H9 (cell line): ENCODE results near the gene F10. TPM values are rescaled to one million over a fixed set of nuclear protein-coding genes. Genes with fewer than 3 reads are reported as not detected.

Source experiments
- DNase-seq: peaks from one replicate; pipeline ENCODE4 v3.0.0-alpha.2; 2017
- H2AFZ ChIP-seq: one replicate; pipeline ENCODE4 v1.6.1; 2013; ENCODE audit warnings: mild to moderate bottlenecking, low read length, control low read depth, moderate library complexity
- H2AK5ac ChIP-seq: 2 replicates; pipeline ENCODE4 v1.6.1; 2013; ENCODE audit warnings: low read length, control low read depth, mixed read lengths; ENCODE audit not compliant: insufficient read length
- H2BK120ac ChIP-seq: one replicate; pipeline ENCODE4 v1.6.1; 2013; ENCODE audit warnings: low read depth, mild to moderate bottlenecking, low read length, control low read depth, inconsistent platforms; ENCODE audit not compliant: poor library complexity, severe bottlenecking
- H2BK12ac ChIP-seq: 2 replicates; pipeline ENCODE4 v1.6.1; 2013; ENCODE audit warnings: low read length, control low read depth, mixed read lengths, low read depth; ENCODE audit not compliant: insufficient read length
- H2BK15ac ChIP-seq: 2 replicates; pipeline ENCODE4 v1.6.1; 2013; ENCODE audit warnings: low read depth, low read length, control low read depth
- H2BK20ac ChIP-seq: one replicate; pipeline ENCODE4 v1.6.1; 2013; ENCODE audit warnings: low read depth, mild to moderate bottlenecking, low read length, control low read depth, inconsistent platforms; ENCODE audit not compliant: poor library complexity, severe bottlenecking
- H2BK5ac ChIP-seq: 2 replicates; pipeline ENCODE4 v1.6.1; 2013; ENCODE audit warnings: low read length, control low read depth, mixed read lengths; ENCODE audit not compliant: insufficient read length
- H3K14ac ChIP-seq: 2 replicates; pipeline ENCODE4 v1.6.1; 2013; ENCODE audit warnings: low read length, control low read depth; ENCODE audit not compliant: insufficient read depth
- H3K18ac ChIP-seq: 2 replicates; pipeline ENCODE4 v1.6.1; 2013; ENCODE audit warnings: low read depth, mild to moderate bottlenecking, mixed read lengths, low read length, control low read depth; ENCODE audit not compliant: insufficient read length
- H3K23ac ChIP-seq: 2 replicates; pipeline ENCODE4 v1.6.1; 2013; ENCODE audit warnings: low read length, control low read depth, mixed read lengths, low read depth; ENCODE audit not compliant: insufficient read length
- H3K23me2 ChIP-seq: 2 replicates; pipeline ENCODE4 v1.6.1; 2013; ENCODE audit warnings: low read depth, mild to moderate bottlenecking, mixed read lengths, low read length, control low read depth; ENCODE audit not compliant: insufficient read length, poor library complexity, severe bottlenecking
- H3K27ac ChIP-seq: 2 replicates; pipeline ENCODE4 v1.5.1; 2013; ENCODE audit warnings: low read length, control low read depth, mixed read lengths, low read depth; ENCODE audit not compliant: insufficient read length
- H3K27me3 ChIP-seq: 2 replicates; pipeline ENCODE4 v1.6.1; 2013; ENCODE audit warnings: low read length, control low read depth, inconsistent platforms; ENCODE audit not compliant: insufficient read depth
- H3K4ac ChIP-seq: 2 replicates; pipeline ENCODE4 v1.6.1; 2013; ENCODE audit warnings: low read depth, mild to moderate bottlenecking, control low read depth, inconsistent platforms, low read length, moderate library complexity
- H3K4me1 ChIP-seq: 2 replicates; pipeline ENCODE4 v1.6.1; 2013; ENCODE audit warnings: low read length, control low read depth, inconsistent platforms; ENCODE audit not compliant: insufficient read depth
- H3K4me2 ChIP-seq: 2 replicates; pipeline ENCODE4 v1.6.1; 2013; ENCODE audit warnings: low read length, control low read depth, mixed read lengths; ENCODE audit not compliant: insufficient read length, insufficient read depth
- H3K56ac ChIP-seq: 2 replicates; pipeline ENCODE4 v1.6.1; 2013; ENCODE audit warnings: low read depth, mild to moderate bottlenecking, mixed read lengths, low read length, control low read depth; ENCODE audit not compliant: insufficient read length
- H3K79me1 ChIP-seq: 2 replicates; pipeline ENCODE4 v1.6.1; 2013; ENCODE audit warnings: low read depth, mild to moderate bottlenecking, moderate library complexity, low read length, control low read depth, inconsistent platforms; ENCODE audit not compliant: insufficient read depth, poor library complexity, severe bottlenecking
- H3K79me2 ChIP-seq: 2 replicates; pipeline ENCODE4 v1.6.1; 2013; ENCODE audit warnings: low read length, control low read depth, inconsistent platforms; ENCODE audit not compliant: insufficient read depth
- H3K9ac ChIP-seq: 2 replicates; pipeline ENCODE4 v1.6.1; 2013; ENCODE audit warnings: low read length, control low read depth, mixed read lengths; ENCODE audit not compliant: insufficient read length; ENCODE audit errors: extremely low read depth
- H3K9me3 ChIP-seq: one replicate; pipeline ENCODE4 v1.6.1; 2013; ENCODE audit warnings: low read depth, low read length, inconsistent platforms; ENCODE audit not compliant: control insufficient read depth
- H3T11ph ChIP-seq: one replicate; pipeline ENCODE4 v1.6.1; 2013; ENCODE audit warnings: mild to moderate bottlenecking, low read length, control low read depth, inconsistent platforms
- H4K20me1 ChIP-seq: one replicate; pipeline ENCODE4 v1.6.1; 2013; ENCODE audit not compliant: control insufficient read depth, insufficient read length, insufficient read depth
- H4K5ac ChIP-seq: 2 replicates; pipeline ENCODE4 v1.6.1; 2013; ENCODE audit warnings: low read depth, mild to moderate bottlenecking, mixed read lengths, low read length, control low read depth; ENCODE audit not compliant: insufficient read length
- H4K8ac ChIP-seq: replicated peaks from 2 replicates; pipeline ENCODE4 v1.6.1; 2013; ENCODE audit warnings: low read length, control low read depth, mixed read lengths, low read depth; ENCODE audit not compliant: insufficient read length
- H4K91ac ChIP-seq: 2 replicates; pipeline ENCODE4 v1.6.1; 2013; ENCODE audit warnings: low read depth, mild to moderate bottlenecking, moderate library complexity, mixed read lengths, low read length, control low read depth; ENCODE audit not compliant: insufficient read length
- H3K27ac Mint-ChIP-seq, 3 experiments: 2 replicates in 2 of 3; 3 replicates in 1 of 3; pipeline ENCODE4 v1.8.0; 2020 to 2021; ENCODE audit warnings: mixed read lengths in 3 of 3, mild to moderate bottlenecking in 1 of 3, moderate library complexity in 1 of 3
- H3K27me3 Mint-ChIP-seq: 2 replicates; pipeline ENCODE4 v1.8.0; 2021; ENCODE audit warnings: low read depth, mild to moderate bottlenecking, moderate library complexity, mixed read lengths
- H3K36me3 Mint-ChIP-seq, 3 experiments: 2 replicates in 2 of 3; 3 replicates in 1 of 3; pipeline ENCODE4 v1.8.0; 2020 to 2021; ENCODE audit warnings: low read depth in 3 of 3, mixed read lengths in 3 of 3; ENCODE audit not compliant: insufficient read depth in 1 of 3
- H3K4me1 Mint-ChIP-seq, 2 experiments: 2 replicates each; pipeline ENCODE4 v1.8.0; 2020; ENCODE audit warnings: mixed read lengths in 2 of 2
- H3K4me3 Mint-ChIP-seq, 2 experiments: 2 replicates in 1 of 2; 3 replicates in 1 of 2; pipeline ENCODE4 v1.8.0; 2020 to 2021; ENCODE audit warnings: mild to moderate bottlenecking in 2 of 2, mixed read lengths in 2 of 2, moderate library complexity in 1 of 2
- H3K9me3 Mint-ChIP-seq, 2 experiments: 2 replicates in 1 of 2; 3 replicates in 1 of 2; pipeline ENCODE4 v1.8.0; 2020; ENCODE audit warnings: mild to moderate bottlenecking in 2 of 2, mixed read lengths in 2 of 2, moderate library complexity in 1 of 2
- WGBS: extraction: QIAGEN DNeasy Blood & Tissue Kit; methylation state at CpG from one replicate; pipeline ENCODE4 v1.1.7; 2013; ENCODE audit warnings: missing lambda C conversion rate, low lambda C conversion rate, mixed read lengths; ENCODE audit not compliant: insufficient read length; ENCODE audit errors: extremely low coverage; 5-methylcytosine and 5-hydroxymethylcytosine counted together
- total RNA-seq: library from RNA; stranded (reverse); gene quantifications from 2 replicates; pipeline ENCODE4 v1.2.1, GENCODE V29; 2021
- TF ChIP-seq, protein P1 (sequence below): fragments of 200-600 bp; sonication (generic); conservative IDR thresholded peaks from 3 replicates; pipeline ENCODE4 v1.8.0; 2021; ENCODE audit warnings: antibody characterized with exemption, mild to moderate bottlenecking

F10 gene
- total RNA-seq, 1 experiment from 2014 or later, result 1.7 TPM

DNA sequence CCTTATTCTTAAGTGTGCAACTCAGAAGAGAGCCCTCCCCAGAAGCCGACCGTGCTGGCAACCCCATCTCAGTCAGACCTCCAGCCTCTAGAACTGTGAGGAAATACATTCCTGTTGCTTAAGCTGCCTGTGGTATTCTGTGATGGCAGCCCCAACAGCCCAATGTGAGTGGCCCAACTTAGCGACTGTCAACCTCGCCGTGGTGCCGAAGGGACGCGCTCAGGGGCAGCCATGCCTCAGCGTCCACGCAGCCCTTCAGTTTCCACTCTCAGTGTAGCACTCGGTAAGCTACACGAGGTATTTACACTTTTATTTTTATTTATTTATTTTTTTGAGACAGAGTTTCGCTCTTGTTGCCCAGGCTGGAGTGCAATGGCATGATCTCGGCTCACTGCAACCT is 54.2 kb downstream of the F10 start:
- Mint-ChIP-seq H3K27me3 (no peaks in the 10 kb centered on the region), H3K27ac (no peak overlapping the region), H3K4me1 (peaks cover 18 to 28% of the 10 kb centered on the region in 2 experiments), H3K9me3 (no peaks in the 10 kb centered on the region), H3K4me3 (no peak overlapping the region), H3K36me3 (peaks cover 29 to 82% (median 77%) of the 10 kb centered on the region in 3 experiments)
- H3K18ac ChIP-seq, result no peak overlapping the region
- no peaks in the 10 kb centered on the region for H3K9me3 ChIP-seq
- H2AFZ ChIP-seq, result no peak overlapping the region
- no peak overlapping the region for H3K27ac ChIP-seq
- no peak overlapping the region for H3K4ac ChIP-seq
- no peaks in the 10 kb centered on the region for H3K23me2 ChIP-seq
- no CpG with 5 or more reads among the region's 14 CpGs for WGBS
- H3K4me2 ChIP-seq, result no peak overlapping the region
- H2BK12ac ChIP-seq, result no peak overlapping the region
- H2BK120ac ChIP-seq, result no peak overlapping the region
- no peak overlapping the region for H2BK15ac ChIP-seq
- no peak overlapping the region for H3T11ph ChIP-seq
- TF ChIP-seq, protein P1, sequence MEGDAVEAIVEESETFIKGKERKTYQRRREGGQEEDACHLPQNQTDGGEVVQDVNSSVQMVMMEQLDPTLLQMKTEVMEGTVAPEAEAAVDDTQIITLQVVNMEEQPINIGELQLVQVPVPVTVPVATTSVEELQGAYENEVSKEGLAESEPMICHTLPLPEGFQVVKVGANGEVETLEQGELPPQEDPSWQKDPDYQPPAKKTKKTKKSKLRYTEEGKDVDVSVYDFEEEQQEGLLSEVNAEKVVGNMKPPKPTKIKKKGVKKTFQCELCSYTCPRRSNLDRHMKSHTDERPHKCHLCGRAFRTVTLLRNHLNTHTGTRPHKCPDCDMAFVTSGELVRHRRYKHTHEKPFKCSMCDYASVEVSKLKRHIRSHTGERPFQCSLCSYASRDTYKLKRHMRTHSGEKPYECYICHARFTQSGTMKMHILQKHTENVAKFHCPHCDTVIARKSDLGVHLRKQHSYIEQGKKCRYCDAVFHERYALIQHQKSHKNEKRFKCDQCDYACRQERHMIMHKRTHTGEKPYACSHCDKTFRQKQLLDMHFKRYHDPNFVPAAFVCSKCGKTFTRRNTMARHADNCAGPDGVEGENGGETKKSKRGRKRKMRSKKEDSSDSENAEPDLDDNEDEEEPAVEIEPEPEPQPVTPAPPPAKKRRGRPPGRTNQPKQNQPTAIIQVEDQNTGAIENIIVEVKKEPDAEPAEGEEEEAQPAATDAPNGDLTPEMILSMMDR, result no peak
- H2BK20ac ChIP-seq, result no peak overlapping the region
- no peak overlapping the region for H3K9ac ChIP-seq
- H3K4me1 ChIP-seq, result no peaks in the 10 kb centered on the region
- no peak overlapping the region for H3K56ac ChIP-seq
- no peaks in the 10 kb centered on the region for H3K27me3 ChIP-seq
- no peak overlapping the region for H3K14ac ChIP-seq
- H3K23ac ChIP-seq, result no peak overlapping the region
- no peaks in the 10 kb centered on the region for H4K20me1 ChIP-seq
- no peak overlapping the region for H4K8ac ChIP-seq
- no peak overlapping the region for H4K5ac ChIP-seq
- no peak overlapping the region for H2BK5ac ChIP-seq
- no peaks in the 10 kb centered on the region for H3K79me2 ChIP-seq
- H3K79me1 ChIP-seq, result no peaks in the 10 kb centered on the region
- H4K91ac ChIP-seq, result no peak overlapping the region
- DNase-seq, result no peak
- no peak overlapping the region for H2AK5ac ChIP-seq
